Endothelial cell (in vitro differentiated cells): ENCODE measurements around the gene ARL16. TPM values are rescaled to one million over a fixed set of nuclear protein-coding genes. Genes with fewer than 3 reads are reported as not detected.

Experiments used
- DNase-seq: peaks from one replicate; pipeline ENCODE4 v3.0.0; 2021; ENCODE audit warnings: low spot score
- H3K27ac Mint-ChIP-seq: one replicate; pipeline ENCODE4 v1.8.0; 2021; ENCODE audit warnings: mixed read lengths, inconsistent platforms; ENCODE audit not compliant: unreplicated experiment
- H3K27me3 Mint-ChIP-seq: one replicate; pipeline ENCODE4 v1.8.0; 2021; ENCODE audit warnings: mild to moderate bottlenecking, moderate library complexity, mixed read lengths, inconsistent platforms; ENCODE audit not compliant: unreplicated experiment
- H3K36me3 Mint-ChIP-seq: one replicate; pipeline ENCODE4 v1.8.0; 2021; ENCODE audit warnings: mild to moderate bottlenecking, low read depth, mixed read lengths, inconsistent platforms; ENCODE audit not compliant: unreplicated experiment
- H3K4me1 Mint-ChIP-seq: one replicate; pipeline ENCODE4 v1.8.0; 2021; ENCODE audit warnings: mild to moderate bottlenecking, mixed read lengths, inconsistent platforms; ENCODE audit not compliant: unreplicated experiment
- H3K4me3 Mint-ChIP-seq: one replicate; pipeline ENCODE4 v1.8.0; 2021; ENCODE audit warnings: mild to moderate bottlenecking, mixed read lengths, inconsistent platforms; ENCODE audit not compliant: unreplicated experiment
- H3K9me3 Mint-ChIP-seq: one replicate; pipeline ENCODE4 v1.8.0; 2021; ENCODE audit warnings: mixed read lengths, inconsistent platforms; ENCODE audit not compliant: unreplicated experiment
- CTCF ChIP-seq: fragments of 200-600 bp; sonication (generic); IDR thresholded peaks from one replicate; pipeline ENCODE4 v1.5.0; 2021; ENCODE audit warnings: antibody characterized with exemption; ENCODE audit not compliant: unreplicated experiment
- total RNA-seq: library from RNA; stranded (reverse); fragmentation: NEBNext Ultra II Directional; extraction: Animal tissue kit (Norgen Biotek cat#: 25700); gene quantifications from one replicate; pipeline ENCODE4 v1.2.1, GENCODE V29; 2021; ENCODE audit not compliant: unreplicated experiment

The ARL16 gene
- total RNA-seq, 1 donor from 2014 or later: 54.0 TPM

DNA sequence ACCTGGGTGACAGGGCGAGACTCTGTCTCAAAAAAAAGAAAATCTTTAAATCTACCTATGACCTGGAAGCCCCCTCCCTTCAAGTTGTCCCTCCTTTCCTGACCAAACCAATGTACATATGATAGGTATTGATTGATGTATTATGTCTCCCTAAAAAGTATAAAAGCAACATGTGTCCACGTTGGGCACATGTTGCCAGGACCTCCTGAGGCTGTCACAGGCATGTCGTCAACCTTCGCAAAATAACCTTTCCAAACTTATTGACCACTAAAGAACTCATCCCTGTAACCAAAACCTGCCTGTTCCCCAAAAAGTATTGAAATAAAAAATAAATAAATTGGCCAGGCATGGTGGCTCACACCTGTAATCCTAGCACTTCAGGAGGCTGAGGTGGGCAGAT lies 21.6 kb downstream of the ARL16 start:
- Mint-ChIP-seq H3K36me3 (peaks cover 7% of the 10 kb centered on the region), H3K27ac (no peak overlapping the region), H3K27me3 (no peaks in the 10 kb centered on the region), H3K9me3 (no peaks in the 10 kb centered on the region), H3K4me3 (no peak overlapping the region), H3K4me1 (peaks cover 8% of the 10 kb centered on the region)
- TF ChIP-seq CTCF: no peak
- DNase-seq: no peak

DNA sequence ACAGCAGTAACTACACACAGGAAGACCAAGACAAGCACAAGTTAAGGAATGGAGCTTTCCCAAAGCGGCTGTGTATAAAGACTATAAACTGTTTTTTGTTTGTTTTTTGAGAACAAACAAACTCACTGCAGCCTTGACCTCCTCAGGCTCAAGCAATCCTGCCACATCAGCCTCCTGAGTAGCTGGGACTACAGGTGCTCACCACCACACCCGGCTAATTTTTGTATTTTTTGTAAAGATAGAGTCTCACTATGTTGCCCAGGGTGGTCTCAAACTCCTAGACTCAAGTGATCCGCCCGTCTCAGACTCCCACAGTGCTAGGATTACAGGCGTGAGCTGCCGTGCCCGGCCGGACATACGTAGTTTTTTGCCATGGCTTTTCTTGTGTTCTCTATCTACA lies 23.2 kb downstream of the ARL16 start:
- Mint-ChIP-seq H3K4me3 (no peak overlapping the region), H3K4me1 (peaks cover 8% of the 10 kb centered on the region), H3K36me3 (no peaks in the 10 kb centered on the region)

GRCh38 chr17:81659038-81659437 lies 24.6 kb downstream of the ARL16 start:
- H3K36me3 Mint-ChIP-seq: no peaks in the 10 kb centered on the region
- H3K9me3 Mint-ChIP-seq: no peaks in the 10 kb centered on the region
- no peaks in the 10 kb centered on the region for H3K27me3 Mint-ChIP-seq
- no peak for DNase-seq
- H3K4me1 Mint-ChIP-seq: peaks cover 8% of the 10 kb centered on the region
- no peak overlapping the region for H3K4me3 Mint-ChIP-seq
- no peak for TF ChIP-seq CTCF
- H3K27ac Mint-ChIP-seq: no peak overlapping the region

More for the DNA sequence above, 23.2 kb downstream of the ARL16 start:
- H3K9me3 Mint-ChIP-seq: no peaks in the 10 kb centered on the region
- H3K27me3 Mint-ChIP-seq: no peaks in the 10 kb centered on the region
- TF ChIP-seq CTCF: no peak
- no peak overlapping the region for H3K27ac Mint-ChIP-seq
- DNase-seq: no peak

DNA sequence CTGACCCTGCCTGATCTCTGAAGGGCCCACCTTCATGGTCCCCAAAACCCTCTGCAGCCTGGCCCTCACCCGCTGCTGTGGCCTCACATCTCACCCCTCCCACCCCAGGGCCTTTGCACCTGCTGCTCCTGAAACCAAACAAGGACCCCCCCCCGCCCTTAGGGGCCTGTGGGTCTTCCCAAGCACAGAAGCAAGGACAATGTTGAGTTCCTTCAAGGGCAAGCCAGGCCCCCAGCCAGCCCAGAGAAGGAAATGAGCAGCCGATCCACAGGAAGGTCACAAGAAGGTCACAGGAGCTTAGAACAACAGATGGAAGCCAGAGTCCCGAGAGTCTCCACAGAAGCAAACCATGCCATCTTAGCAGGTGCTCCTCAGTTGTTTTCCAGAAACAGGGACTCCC lies 26.8 kb downstream of the ARL16 start:
- H3K36me3 Mint-ChIP-seq: no peaks in the 10 kb centered on the region
- H3K4me1 Mint-ChIP-seq: peaks cover 8% of the 10 kb centered on the region
- H3K4me3 Mint-ChIP-seq: no peak overlapping the region
- no peak overlapping the region for H3K27ac Mint-ChIP-seq
- DNase-seq: no peak
- TF ChIP-seq CTCF: no peak
- peaks cover 12% of the 10 kb centered on the region for H3K27me3 Mint-ChIP-seq
- H3K9me3 Mint-ChIP-seq: no peaks in the 10 kb centered on the region

GRCh38 chr17:81656118-81656743 lies 27.4 kb downstream of the ARL16 start, which contains the start of gene PDE6G:
Gene PDE6G (minus strand): TSS chr17:81656542. CDS start chr17:81653305, 3,237 bp downstream.
- TF ChIP-seq CTCF: no peak

More at GRCh38 chr17:81656118-81656743, 27.4 kb downstream of the ARL16 start, which contains the start of gene PDE6G:
- no peaks in the 10 kb centered on the region for H3K9me3 Mint-ChIP-seq
- no peak within 1 kb of the TSS for H3K4me3 Mint-ChIP-seq
- H3K4me1 Mint-ChIP-seq: peaks cover 10% of the 10 kb centered on the region
- H3K27me3 Mint-ChIP-seq: peaks cover 12% of the 10 kb centered on the region
- no peak within 1 kb of the TSS for H3K27ac Mint-ChIP-seq
- no peak for DNase-seq
- no peaks in the 10 kb centered on the region for H3K36me3 Mint-ChIP-seq
